Measurements from ENCODE around the gene TFEC.

TFEC gene

GRCh38 chr7:115920367-115920766 is 110.2 kb downstream of the TFEC start:
- no peak for DNase-seq

- no peak for DNase-seq
These were observed 115.6 kb downstream of the TFEC start for GRCh38 chr7:115914951-115915350.

GRCh38 chr7:115911465-115911864 is 119.1 kb downstream of the TFEC start:
- DNase-seq, result no peak

GRCh38 chr7:115910541-115911164 is 119.9 kb downstream of the TFEC start:
- peak in 1 of 2 experiments; percentile 45 for DNase-seq

GRCh38 chr7:115906731-115907130 is 123.8 kb downstream of the TFEC start:
- no peak for DNase-seq

- no peak for DNase-seq
These were observed 140.9 kb downstream of the TFEC start for GRCh38 chr7:115889669-115889984.

- no peak for DNase-seq
These were observed 141.4 kb downstream of the TFEC start for GRCh38 chr7:115888981-115889668.

- DNase-seq, result no peak
These were observed 145.0 kb downstream of the TFEC start for GRCh38 chr7:115885550-115885949.
